ENCODE results near the gene TBC1D10B. TPM values are rescaled to one million over a fixed set of nuclear protein-coding genes. Genes with fewer than 3 reads are reported as not detected.
A peak's percentile ranks its signal among the peaks of the same experiment; 100 is the strongest.

Gene TBC1D10B
- total and polyA plus RNA-seq, 2 donors (not counting 1 experiment from before 2014, with no cell fraction given), result 23.5 to 58.0 TPM

GRCh38 chr16:30395992-30396585 lies 25.8 kb upstream of the TBC1D10B start:
- Histone ChIP-seq H3K27me3 (replicated peaks in 1 of 4; ENCODE audit: control extremely low read depth in 1 of 4, control insufficient read depth in 3 of 4, insufficient read depth in 4 of 4, low read length in 3 of 4) (no peaks in the 10 kb centered on the region), H3K4me1 (ENCODE audit: control insufficient read depth in 2 of 2, insufficient read depth in 2 of 2, low read length in 2 of 2) (peaks cover 16 to 39% of the 10 kb centered on the region in 2 donors), H3K4me2 (replicated peaks; ENCODE audit: low read depth, low read length, poor library complexity, severe bottlenecking) (peak overlapping the region; percentile 87), H3K9me3 (ENCODE audit: control extremely low read depth in 1 of 3, control insufficient read depth in 2 of 3, insufficient read depth in 1 of 3, low read length in 2 of 3) (no peaks in the 10 kb centered on the region), H4K20me1 (ENCODE audit: control insufficient read depth, insufficient read depth, low read length, poor library complexity, severe bottlenecking) (peaks cover 25% of the 10 kb centered on the region), H3K4me3 (ENCODE audit: control extremely low read depth in 1 of 5, extremely low read depth in 1 of 5, insufficient read depth in 1 of 5, low read depth in 2 of 5, low read length in 4 of 5) (peak overlapping the region; percentile 32 to 75 (median 66)), H2AFZ (ENCODE audit: insufficient read depth, low read depth, low read length, poor library complexity, severe bottlenecking) (peak overlapping the region; percentile 95), H3K79me2 (ENCODE audit: control insufficient read depth, insufficient read depth, low read length) (peaks cover 30% of the 10 kb centered on the region), H3K27ac (ENCODE audit: low read length in 2 of 2) (peak overlapping the region in 1 of 2 donors; percentile 33), H3K36me3 (replicated peaks in 1 of 2; ENCODE audit: control extremely low read depth in 1 of 2, control insufficient read depth in 1 of 2, extremely low read depth in 1 of 2, insufficient read depth in 2 of 2, low read length in 1 of 2) (peaks cover 0 to 16% of the 10 kb centered on the region in 2 experiments), H3K9ac (ENCODE audit: low read length) (peak overlapping the region; percentile 71)
- Mint-ChIP-seq H3K27me3 (no peaks in the 10 kb centered on the region), H3K4me3 (peak overlapping the region; percentile 84), H3K27ac (peak overlapping the region; percentile 70), H3K4me1 (peaks cover 26% of the 10 kb centered on the region), H3K9me3 (ENCODE audit: insufficient read depth) (no peaks in the 10 kb centered on the region)
- intact Hi-C loops (cut with micrococcal nuclease), result loop anchor here (1.0 to 10.0 kb wide), 7 partner anchors 13 to 531 kb away; partner anchors contain the start of genes CD2BP2, CDIPT, SEPTIN1 and TBC1D10B
- DNase-seq (no peak), ATAC-seq (ENCODE audit: low read depth) (no peak)
- POLR2A ChIA-PET, result interaction anchor here (0.8 to 4.7 kb wide), 6 partner anchors 11 to 41 kb away, joined by 3 to 51 read pairs (median 7); partner anchors contain the start of genes CD2BP2, SEPTIN1, TBC1D10B and ZNF771
- 31% methylated on average over 8 of the region's 13 CpGs for WGBS (ENCODE audit: insufficient coverage)
- CTCF ChIA-PET, result interaction anchor here (0.7 to 5.0 kb wide), 8 partner anchors 9 to 34 kb away, joined by 3 to 65 read pairs (median 7); partner anchors contain the start of genes DCTPP1, SEPTIN1, TBC1D10B and ZNF771
- TF ChIP-seq CTCF (IDR thresholded peaks at IDR 0.05) (no peak), EZH2 (IDR thresholded peaks at IDR 0.05; ENCODE audit: borderline replicate concordance, insufficient read depth, low read depth, low read length, poor library complexity, severe bottlenecking) (no peak)
